ENCODE measurements around the gene CLPX.
"Not testable (repeated sequence)": the region's sequence is repeated elsewhere in the genome, so short reads cannot be mapped to it uniquely, and the experiment has no call there.

The CLPX gene

DNA sequence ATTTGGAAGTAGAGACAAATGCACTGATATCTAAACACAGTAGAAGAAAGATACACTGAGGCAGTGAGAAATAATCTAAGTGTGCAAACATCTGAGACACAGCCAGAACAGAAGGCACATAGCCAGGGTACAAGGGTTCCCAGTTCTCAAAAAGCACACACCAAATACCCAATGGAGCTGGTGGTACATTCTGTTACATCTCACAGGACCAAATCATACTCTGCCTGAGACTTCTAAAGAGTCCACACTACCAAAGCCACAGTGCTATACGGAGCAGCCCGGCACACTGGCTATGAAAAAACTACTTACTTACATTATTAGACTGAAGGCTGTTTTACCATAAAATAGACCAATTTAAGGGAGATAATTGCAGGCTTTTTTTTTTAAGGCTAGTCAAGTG lies 19.3 kb downstream of the CLPX start:
- DNase-seq, result no peak

GRCh38 chr15:65164139-65164538 lies 21.0 kb downstream of the CLPX start:
- DNase-seq, result no peak

GRCh38 chr15:65163041-65163440 lies 22.1 kb downstream of the CLPX start:
- no peak for DNase-seq

DNA sequence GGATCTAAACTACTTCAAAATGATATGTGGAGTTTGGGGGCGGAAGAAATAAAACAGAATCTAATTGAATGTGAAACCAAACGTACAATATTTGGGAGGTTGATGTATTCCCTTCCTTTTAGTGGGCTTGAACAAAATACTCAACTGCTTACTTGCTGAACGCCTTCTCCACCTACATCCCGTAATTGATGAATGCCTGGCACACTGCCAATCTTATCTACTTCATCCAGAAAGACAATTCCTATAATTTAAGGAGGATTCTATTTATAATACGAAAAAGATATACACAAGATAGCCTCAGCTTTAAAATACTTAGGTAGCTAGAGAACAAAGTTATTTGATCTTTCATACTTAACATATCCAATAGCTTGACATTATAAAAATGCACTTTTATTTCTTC lies 28.4 kb downstream of the CLPX start:
- DNase-seq, result no peak

DNA sequence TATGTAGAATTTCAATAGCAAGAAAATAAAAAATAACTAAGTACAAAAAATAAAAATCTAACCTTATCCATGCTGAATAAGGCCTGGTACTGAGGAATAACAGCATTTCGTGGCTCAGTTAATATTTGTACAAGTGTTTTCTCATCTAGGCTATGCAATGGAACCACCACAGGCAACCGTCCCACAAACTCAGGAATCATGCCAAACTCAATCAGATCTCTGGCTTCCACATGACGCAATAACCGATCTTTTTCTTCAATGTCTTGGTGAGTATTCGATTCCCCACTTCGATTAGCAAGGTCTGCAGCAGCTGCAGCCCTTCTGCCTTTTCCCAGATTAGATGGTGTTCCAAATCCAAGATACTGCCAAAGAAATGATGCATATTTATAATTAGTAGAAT lies 30.4 kb downstream of the CLPX start:
- DNase-seq, result no peak

DNA sequence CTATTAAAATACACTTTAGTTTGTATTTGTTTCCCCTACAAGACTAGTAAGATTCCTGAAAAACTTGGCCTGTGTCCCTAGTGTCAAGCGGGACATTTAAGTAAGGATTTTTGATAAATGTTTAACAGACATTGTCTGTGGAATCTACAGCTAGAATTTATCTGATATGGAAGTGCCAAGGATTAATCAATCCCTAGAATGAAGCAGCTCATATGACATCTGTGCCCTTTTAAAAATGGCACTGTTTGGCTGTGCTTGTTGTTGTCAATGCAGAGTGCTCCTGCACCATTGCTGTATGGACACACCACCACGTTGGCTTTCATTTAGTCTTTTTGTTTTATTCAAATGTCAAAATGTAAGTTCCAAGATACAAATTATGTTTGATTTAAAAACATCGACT lies 37.2 kb downstream of the CLPX start:
- DNase-seq, result no peak

GRCh38 chr15:65146438-65146837 lies 38.7 kb downstream of the CLPX start:
- DNase-seq, result no peak

DNA sequence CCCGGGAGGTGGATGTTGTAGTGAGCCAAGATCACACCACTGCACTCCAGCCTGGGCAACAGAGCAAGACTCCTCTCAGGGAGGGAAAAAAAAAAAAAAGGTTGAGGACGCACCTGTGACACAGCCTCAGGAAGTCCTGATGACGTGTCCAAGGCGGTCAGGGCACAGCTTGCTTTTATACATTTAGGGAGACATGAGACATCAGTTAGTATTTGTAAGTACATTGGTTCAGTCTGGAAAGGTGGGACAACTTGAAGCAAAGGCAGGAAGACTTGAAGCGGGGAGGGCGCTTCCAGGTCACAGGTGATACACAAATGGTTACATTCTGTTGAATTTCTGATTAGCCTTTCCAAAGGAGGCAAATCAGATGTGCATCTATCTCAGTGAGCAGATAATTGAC lies 46.5 kb downstream of the CLPX start:
- not testable (repeated sequence) for DNase-seq

DNA sequence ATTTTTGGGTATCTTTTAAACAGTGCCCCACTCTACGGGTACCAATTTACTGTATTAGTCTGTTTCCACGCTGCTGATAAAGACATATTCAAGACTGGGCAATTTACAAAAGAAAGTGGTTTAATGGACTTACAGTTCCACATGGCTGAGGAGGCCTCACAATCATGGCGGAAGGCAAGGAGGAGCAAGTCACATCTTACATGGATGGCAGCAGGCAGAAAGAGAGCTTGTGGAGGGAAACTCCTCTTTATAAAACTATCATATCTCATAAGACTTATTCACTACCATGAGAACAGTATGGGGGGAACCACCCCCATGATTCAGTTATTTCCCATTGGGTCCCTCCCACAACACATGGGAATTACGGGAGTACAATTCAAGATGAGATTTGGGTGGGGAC lies 47.2 kb downstream of the CLPX start:
- DNase-seq, result not testable (repeated sequence)

DNA sequence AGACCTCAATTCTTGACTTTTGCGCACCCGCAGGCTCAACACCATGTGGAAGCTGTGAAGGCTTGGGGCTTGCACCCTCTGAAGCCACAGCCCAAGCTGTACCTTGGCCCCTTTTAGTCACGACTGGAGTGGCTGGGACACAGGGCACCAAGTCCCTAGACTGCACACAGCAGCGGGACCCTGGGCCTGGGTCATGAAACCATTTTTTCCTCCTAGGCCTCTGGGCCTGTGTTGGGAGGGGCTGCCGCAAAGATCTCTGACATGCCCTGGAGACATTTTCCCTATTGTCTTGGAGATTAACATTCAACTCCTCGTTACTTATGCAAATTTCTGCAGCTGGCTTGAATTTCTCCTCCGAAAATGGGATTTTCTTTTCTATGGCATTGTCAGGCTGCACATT lies 48.1 kb downstream of the CLPX start:
- not testable (repeated sequence) for DNase-seq

DNA sequence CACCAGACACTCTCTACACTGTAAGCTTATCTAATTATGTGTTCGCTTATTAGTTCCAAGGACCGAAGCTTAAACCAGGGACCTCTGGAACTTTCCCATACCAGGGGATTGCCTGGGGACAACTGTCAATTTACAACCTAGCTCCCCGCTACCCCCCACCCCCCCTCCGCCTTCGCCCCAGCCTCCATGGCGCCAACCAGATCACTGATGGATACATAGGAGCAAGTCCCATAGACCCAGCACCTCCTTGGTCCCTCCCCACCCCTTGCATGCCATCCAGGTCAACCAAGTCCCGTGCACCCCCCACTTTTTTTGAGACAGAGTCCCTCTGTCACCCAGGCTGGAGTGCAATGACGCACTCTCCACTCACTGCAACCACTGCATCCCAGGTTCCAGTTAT lies 50.6 kb downstream of the CLPX start:
- no peak for DNase-seq

- peak; percentile 87 for DNase-seq
Measured at GRCh38 chr15:65133548-65134200, 51.5 kb downstream of the CLPX start, which contains the start of gene PDCD7. Gene PDCD7, minus strand, starts transcription at chr15:65133808. Its CDS starts 27 bp downstream, at chr15:65133781.

DNA sequence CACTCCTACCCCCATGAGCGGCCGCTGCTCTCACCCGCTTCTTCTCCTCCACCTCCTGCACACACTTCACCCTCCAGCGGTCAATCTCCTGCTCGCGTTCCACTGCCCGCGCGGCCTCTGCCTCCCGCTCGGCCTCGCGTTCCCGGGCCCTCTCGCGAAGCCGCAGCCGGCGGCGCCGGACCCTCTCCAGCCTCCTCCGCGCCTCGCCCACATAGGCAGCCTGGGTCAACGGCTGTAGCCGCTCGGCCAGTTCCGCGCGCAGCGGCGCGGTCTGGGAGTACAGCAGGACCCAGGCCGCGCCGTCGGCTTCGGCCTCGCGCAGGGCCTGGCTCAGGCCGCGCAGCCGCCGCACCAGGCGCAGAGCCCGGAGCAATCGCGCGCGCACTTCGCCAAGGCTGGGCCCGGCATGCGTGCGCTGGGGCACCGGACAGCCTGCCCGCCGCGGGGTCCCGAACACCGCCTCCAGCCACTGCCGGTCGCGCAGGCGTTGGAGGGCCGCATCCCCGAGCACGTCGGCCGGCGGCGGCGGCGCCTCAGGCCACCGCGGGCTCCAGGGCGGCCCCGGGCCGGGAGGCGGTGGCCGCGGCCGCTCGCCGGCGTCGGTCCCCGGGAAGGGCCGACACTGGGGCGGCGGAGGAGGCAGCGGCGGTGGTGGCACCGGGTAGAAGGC lies 52.1 kb downstream of the CLPX start:
- DNase-seq, result peak; percentile 65

DNA sequence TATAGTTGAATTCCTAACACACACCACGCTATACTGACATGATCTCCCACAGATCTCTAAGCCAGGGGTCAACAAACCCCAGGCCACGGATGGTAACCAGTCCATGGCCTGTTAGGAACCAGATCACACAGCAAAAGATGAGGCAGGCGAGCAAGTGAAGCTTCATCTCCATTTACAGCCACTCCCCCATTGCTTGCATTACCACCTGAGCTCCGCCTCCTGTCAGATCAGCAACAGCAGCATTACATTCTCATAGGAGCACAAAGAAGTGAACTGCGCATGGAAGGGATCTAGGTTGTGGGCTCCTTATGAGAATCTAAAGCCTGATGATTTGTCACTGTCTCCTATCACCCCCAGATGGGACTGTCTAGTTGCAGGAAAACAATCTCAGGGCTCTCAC lies 54.2 kb downstream of the CLPX start:
- no peak for DNase-seq

- no peak for DNase-seq
Measured at GRCh38 chr15:65115542-65115941, 69.6 kb downstream of the CLPX start.

DNA sequence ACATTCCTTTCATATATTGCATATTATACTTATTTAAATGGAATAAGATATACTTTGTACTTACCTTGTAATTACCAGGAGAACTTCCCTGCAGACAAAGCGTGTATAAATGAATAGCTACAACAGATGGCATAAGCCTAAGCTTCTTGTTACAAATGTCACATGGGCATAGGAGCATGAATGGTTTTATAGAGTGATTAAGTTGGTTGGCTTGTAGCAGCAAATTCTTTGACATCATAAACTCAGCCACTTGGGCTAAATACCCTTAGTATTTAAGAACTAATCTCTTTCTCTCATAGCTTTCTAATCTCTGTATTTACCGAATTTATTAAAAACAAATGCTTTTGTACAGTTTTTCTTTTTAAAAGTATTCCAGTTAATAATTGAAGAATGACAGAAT lies 70.1 kb downstream of the CLPX start, which contains the start of gene UBAP1L:
Gene UBAP1L, minus strand, starts transcription at position 115 of the 400 bp plus-strand sequence. CDS start 8,985 bp downstream, outside the sequence.
- DNase-seq, result no peak

DNA sequence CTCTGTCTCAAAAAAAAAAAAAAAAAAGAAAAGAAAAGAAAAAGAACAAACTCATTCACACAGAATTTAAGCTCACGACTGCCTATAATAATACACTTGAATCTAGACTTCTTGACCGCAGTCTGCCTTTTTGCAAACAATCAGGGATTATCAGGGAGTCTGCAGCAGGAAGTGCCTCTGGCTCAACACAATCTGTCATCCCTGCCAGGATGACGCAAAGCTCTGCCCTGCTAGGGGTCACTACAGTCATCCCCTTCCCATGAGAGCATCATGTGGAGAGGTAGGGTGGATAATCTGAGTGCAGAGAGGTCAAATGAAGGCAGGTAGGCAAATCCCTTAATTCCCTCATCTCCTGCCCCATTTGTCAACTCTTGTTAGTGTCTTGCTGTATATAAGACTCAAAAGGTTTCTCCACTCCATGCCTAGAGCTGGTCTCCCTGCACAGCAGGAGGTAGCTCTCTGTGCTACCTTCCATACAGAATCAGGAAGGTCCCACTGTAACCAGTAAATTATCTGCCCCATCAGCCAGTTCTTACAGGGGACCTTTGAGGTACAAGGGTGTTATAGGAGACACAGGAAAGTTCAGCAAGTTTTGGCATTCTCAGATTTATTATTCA lies 74.4 kb downstream of the CLPX start:
- no peak for DNase-seq

GRCh38 chr15:65106011-65106590 lies 79.0 kb downstream of the CLPX start:
- no peak for DNase-seq

DNA sequence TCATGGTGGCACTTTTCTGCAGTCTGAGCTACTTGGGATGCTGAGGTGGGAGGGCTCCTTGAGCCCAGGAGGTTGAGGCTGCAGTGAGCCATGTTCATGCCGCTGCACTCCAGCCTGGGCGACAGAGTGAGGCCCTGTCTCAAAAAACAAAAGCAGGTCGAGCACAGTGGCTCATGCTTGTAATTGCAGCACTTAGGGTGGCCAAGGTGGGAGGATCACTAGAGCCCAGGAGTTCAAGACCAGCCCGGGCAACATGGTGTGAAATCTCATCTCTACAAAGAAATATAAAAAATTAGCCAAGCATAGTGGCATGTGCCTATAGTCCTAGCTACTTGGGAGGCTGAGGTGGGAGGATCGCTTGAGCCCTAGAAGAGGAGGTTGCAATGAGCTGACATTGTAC lies 80.1 kb downstream of the CLPX start:
- DNase-seq, result no peak

DNA sequence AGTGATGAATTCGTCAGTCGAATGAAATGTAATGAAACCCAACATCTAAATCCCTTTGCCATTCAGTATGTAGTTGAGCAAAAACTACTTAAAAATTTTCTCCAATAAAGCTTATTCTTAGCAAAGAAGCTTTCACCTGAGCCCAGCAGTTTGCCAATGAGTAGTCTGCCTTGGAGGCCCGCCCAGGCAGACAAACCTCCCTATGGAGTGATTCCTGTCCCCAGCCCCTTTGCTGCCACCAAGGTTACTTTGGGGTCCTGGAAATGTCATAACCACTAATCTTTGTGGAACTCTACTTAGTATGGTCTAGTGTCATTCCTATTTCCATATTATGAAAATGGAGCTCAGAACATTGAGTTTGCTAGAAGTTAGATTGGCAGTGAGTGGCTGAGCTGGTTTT lies 82.2 kb downstream of the CLPX start:
- DNase-seq, result no peak

- DNase-seq, result no peak
Measured at GRCh38 chr15:65101891-65102708, 83.0 kb downstream of the CLPX start.

DNA sequence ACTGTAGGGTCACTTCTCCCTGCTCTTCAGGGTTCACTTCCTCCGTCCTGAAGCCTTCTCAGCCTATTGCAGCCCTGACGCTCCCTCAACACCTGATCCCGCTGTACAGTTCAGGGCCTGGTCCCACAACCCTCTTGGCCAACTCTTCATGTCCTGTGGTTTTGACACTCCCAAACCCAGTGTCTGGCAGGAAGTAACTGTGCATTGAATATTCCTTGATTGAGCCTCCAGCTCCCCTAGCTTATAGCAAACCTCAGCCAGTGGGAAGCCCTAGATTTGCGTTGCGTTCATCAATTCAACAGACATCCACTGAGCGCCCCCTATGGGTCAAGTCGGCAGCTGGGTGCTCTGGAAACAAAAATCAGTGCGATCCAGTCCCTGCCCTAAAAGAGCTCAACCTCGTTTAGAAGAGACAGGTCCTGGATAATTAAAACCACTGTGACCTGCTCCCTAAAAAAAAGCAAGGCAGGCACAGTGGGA lies 83.7 kb downstream of the CLPX start:
- DNase-seq, result peak; percentile 85

DNA sequence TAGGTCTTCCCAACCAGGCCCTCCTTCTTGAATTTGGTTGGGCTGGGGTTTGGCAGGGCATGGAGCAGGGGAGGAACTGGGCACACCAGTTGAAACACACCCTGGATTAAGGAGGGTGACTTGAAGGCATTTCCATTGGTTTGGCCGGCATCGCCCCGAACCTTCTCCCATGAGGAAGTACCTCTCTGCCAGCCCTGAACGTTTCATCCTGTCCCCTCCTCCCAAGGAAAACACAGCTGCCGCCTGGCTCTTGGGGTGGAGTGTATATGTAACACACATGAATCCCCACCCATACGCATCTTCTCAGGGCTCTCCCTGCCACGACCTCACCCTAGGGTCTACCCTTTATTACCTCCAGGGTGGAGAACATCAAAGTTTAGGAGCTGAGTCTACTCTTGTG lies 84.7 kb downstream of the CLPX start:
- no peak for DNase-seq

Measured in activated CD8-positive, alpha-beta memory T cell treated with anti-CD3 and anti-CD28 coated beads, Interleukin-2, amount 50 U/mL, for 48 hours (primary cell).